Adrenal gland (tissue), 5 donors: ENCODE results near the gene PCYOX1L.

Experiments used
- CTCF ChIP-seq, 6 experiments: fragments of 450-650 bp in 4 of 6; fragments of 200-600 bp in 2 of 6; sonication (generic) in 1 of 6; IDR thresholded peaks; 1 replicate in 5 of 6; 2 replicates in 1 of 6; pipeline versions ENCODE4 v1.5.1 to v1.8.0; 2016 to 2021; ENCODE audit warnings: antibody characterized with exemption in 6 of 6, mild to moderate bottlenecking in 2 of 6, moderate library complexity in 1 of 6
- POLR2A ChIP-seq, 2 donors: fragments of 450-650 bp; IDR thresholded peaks; one replicate each; pipeline ENCODE4 v1.6.1; 2017; ENCODE audit warnings: antibody characterized with exemption in 2 of 2, mild to moderate bottlenecking in 2 of 2, moderate library complexity in 1 of 2
- donor health status: DM: no; HTN: no; CAD: no.

GRCh38 chr5:149371296-149371962, 13.6 kb downstream of the PCYOX1L start:
- TF ChIP-seq CTCF (IDR thresholded peaks at IDR 0.05) (peak; percentile 48 to 71 (median 70)), POLR2A (IDR thresholded peaks at IDR 0.05) (no peak)
